Measurements from ENCODE around the gene ORAI2. TPM values are rescaled to one million over a fixed set of nuclear protein-coding genes. Genes with fewer than 3 reads are reported as not detected.
"Not testable (repeated sequence)": the region's sequence is repeated elsewhere in the genome, so short reads cannot be mapped to it uniquely, and the experiment has no call there.

Gene ORAI2
- polyA plus RNA-seq, 1 donor = 9.9 TPM

GRCh38 chr7:102398543-102398942 lies 34.8 kb upstream of the ORAI2 start:
- peaks cover 40% of the 10 kb centered on the region for H3K36me3 ChIP-seq (ENCODE audit: control insufficient read depth, insufficient read depth, low read length)
- H3K27ac ChIP-seq (ENCODE audit: low read length) = no peak overlapping the region
- no CpG with 5 or more reads among the region's 8 CpGs for WGBS (ENCODE audit: insufficient coverage, low lambda C conversion rate)
- no peak overlapping the region for H3K4me3 ChIP-seq (ENCODE audit: low read length)
- DNase-seq = no peak
- peaks cover 8% of the 10 kb centered on the region for H3K4me1 ChIP-seq (ENCODE audit: control insufficient read depth, insufficient read depth, low read length)
- no peaks in the 10 kb centered on the region for H3K27me3 ChIP-seq (ENCODE audit: control insufficient read depth, insufficient read depth, low read length)
- no peaks in the 10 kb centered on the region for H3K9me3 ChIP-seq (ENCODE audit: control insufficient read depth, low read depth, low read length)

GRCh38 chr7:102400360-102400759 lies 33.0 kb upstream of the ORAI2 start:
- Histone ChIP-seq H3K9me3 (ENCODE audit: control insufficient read depth, low read depth, low read length) (no peaks in the 10 kb centered on the region), H3K4me1 (ENCODE audit: control insufficient read depth, insufficient read depth, low read length) (peaks cover 8% of the 10 kb centered on the region), H3K27ac (ENCODE audit: low read length) (no peak overlapping the region), H3K27me3 (ENCODE audit: control insufficient read depth, insufficient read depth, low read length) (no peaks in the 10 kb centered on the region), H3K4me3 (ENCODE audit: low read length) (no peak overlapping the region), H3K36me3 (ENCODE audit: control insufficient read depth, insufficient read depth, low read length) (peaks cover 52% of the 10 kb centered on the region)
- no CpG with 5 or more reads among the region's 5 CpGs for WGBS (ENCODE audit: insufficient coverage, low lambda C conversion rate)
- no peak for DNase-seq

GRCh38 chr7:102403563-102403962 lies 29.8 kb upstream of the ORAI2 start:
- Histone ChIP-seq H3K9me3 (ENCODE audit: control insufficient read depth, low read depth, low read length) (no peaks in the 10 kb centered on the region), H3K4me1 (ENCODE audit: control insufficient read depth, insufficient read depth, low read length) (peaks cover 2% of the 10 kb centered on the region), H3K36me3 (ENCODE audit: control insufficient read depth, insufficient read depth, low read length) (peaks cover 83% of the 10 kb centered on the region), H3K27me3 (ENCODE audit: control insufficient read depth, insufficient read depth, low read length) (no peaks in the 10 kb centered on the region), H3K27ac (ENCODE audit: low read length) (no peak overlapping the region), H3K4me3 (ENCODE audit: low read length) (no peak overlapping the region)
- DNase-seq = no peak
- no CpG with 5 or more reads among the region's 3 CpGs for WGBS (ENCODE audit: insufficient coverage, low lambda C conversion rate)

DNA sequence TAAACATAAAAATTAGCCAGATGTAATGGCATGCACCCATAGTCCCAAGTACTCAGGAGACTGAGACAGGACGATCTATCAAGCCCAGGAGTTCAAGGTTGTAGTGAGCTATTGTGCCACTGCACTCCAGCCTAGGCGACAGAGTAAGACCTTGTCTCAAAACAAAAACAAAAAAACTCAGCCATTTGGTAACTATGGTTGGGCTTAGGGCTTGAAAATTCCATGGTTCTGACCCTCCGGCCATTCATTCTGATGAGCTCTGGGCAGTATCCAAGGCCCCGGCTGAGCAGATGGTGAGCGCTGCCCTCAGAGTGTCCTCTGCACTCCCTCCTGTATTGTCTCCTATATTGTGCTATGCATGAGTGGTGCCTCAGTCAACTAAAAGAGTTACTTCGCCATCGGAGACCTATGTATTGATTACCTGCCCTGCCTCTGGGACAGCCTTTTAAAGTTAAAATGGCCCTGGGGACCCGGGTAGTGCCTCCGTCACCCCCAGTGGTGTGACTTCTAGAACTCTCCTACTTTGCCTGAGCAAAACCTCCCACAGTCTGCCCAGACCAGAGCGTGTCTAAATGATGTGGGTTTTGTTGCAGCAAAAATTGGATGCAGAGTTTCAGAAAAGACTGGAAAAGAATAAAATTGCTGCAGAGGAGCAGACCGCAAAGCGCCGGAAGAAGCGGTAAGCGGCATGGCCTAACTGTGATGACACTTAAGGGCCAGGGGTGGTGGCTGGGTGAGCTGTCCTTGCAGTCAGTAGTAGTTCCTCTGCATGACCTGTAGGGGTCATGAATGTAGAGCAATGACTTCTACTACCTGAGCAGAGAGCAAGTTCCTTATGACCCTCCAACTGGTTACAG lies 29.1 kb upstream of the ORAI2 start:
- Histone ChIP-seq H3K9me3 (ENCODE audit: control insufficient read depth, low read depth, low read length) (no peaks in the 10 kb centered on the region), H3K4me1 (ENCODE audit: control insufficient read depth, insufficient read depth, low read length) (peaks cover 2% of the 10 kb centered on the region), H3K27me3 (ENCODE audit: control insufficient read depth, insufficient read depth, low read length) (no peaks in the 10 kb centered on the region), H3K36me3 (ENCODE audit: control insufficient read depth, insufficient read depth, low read length) (peaks cover 86% of the 10 kb centered on the region), H3K4me3 (ENCODE audit: low read length) (no peak overlapping the region), H3K27ac (ENCODE audit: low read length) (no peak overlapping the region)
- no CpG with 5 or more reads among the region's 15 CpGs for WGBS (ENCODE audit: insufficient coverage, low lambda C conversion rate)
- peak; percentile 58 to 61 for DNase-seq

GRCh38 chr7:102404862-102405188 lies 28.6 kb upstream of the ORAI2 start:
- peaks cover 86% of the 10 kb centered on the region for H3K36me3 ChIP-seq (ENCODE audit: control insufficient read depth, insufficient read depth, low read length)
- not testable (repeated sequence) for H3K9me3 ChIP-seq (ENCODE audit: control insufficient read depth, low read depth, low read length); H3K4me3 ChIP-seq (ENCODE audit: low read length); H3K27ac ChIP-seq (ENCODE audit: low read length); DNase-seq; H3K4me1 ChIP-seq (ENCODE audit: control insufficient read depth, insufficient read depth, low read length); H3K27me3 ChIP-seq (ENCODE audit: control insufficient read depth, insufficient read depth, low read length)
- no CpG with 5 or more reads among the region's 5 CpGs for WGBS (ENCODE audit: insufficient coverage, low lambda C conversion rate)

DNA sequence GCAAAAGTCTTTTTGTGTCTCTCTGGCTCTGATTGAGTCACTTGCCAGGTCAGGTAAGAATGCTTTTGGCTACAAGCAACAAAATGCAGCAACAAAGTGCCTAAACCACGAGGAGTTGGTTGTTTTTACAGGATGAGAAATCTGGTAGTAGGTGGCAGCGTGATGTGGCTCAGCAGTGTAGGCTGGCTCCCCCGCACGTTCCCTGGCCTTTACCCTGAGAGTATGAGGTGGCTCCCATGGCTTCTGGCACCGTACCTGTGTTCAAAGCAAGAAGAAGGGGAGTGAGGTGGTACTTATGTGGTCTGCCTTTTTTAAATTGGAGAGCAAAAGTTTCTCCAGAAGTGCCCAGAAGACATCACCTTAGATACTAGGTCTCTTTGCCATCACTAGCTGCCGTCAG lies 25.5 kb upstream of the ORAI2 start:
- Histone ChIP-seq H3K9me3 (ENCODE audit: control insufficient read depth, low read depth, low read length) (no peaks in the 10 kb centered on the region), H3K27ac (ENCODE audit: low read length) (no peak overlapping the region), H3K4me3 (ENCODE audit: low read length) (no peak overlapping the region), H3K36me3 (ENCODE audit: control insufficient read depth, insufficient read depth, low read length) (peaks cover 89% of the 10 kb centered on the region), H3K27me3 (ENCODE audit: control insufficient read depth, insufficient read depth, low read length) (no peaks in the 10 kb centered on the region), H3K4me1 (ENCODE audit: control insufficient read depth, insufficient read depth, low read length) (peaks cover 2% of the 10 kb centered on the region)
- WGBS (ENCODE audit: insufficient coverage, low lambda C conversion rate) = no CpG with 5 or more reads among the region's 6 CpGs
- no peak for DNase-seq

DNA sequence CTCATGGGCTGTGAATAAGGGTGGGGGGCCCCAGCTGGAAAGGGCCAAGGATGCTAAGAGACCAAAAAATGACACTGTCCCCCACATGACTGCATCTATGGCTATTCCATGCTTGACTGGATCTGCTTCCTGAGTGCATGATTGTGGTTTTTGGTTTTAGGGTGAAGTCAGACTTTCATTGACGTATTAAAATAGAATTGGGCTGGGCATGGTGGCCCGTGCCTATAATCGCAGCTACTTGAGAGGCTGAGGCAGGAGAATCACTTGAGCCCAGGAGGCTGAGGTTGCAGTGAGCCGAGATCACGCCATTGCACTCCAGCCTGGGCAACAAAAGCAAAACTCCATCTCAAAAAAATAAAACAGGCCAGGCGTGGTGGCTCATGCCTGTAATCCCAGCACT lies 24.8 kb upstream of the ORAI2 start:
- H3K36me3 ChIP-seq (ENCODE audit: control insufficient read depth, insufficient read depth, low read length) = peaks cover 87% of the 10 kb centered on the region
- not testable (repeated sequence) for H3K9me3 ChIP-seq (ENCODE audit: control insufficient read depth, low read depth, low read length); H3K27ac ChIP-seq (ENCODE audit: low read length); H3K27me3 ChIP-seq (ENCODE audit: control insufficient read depth, insufficient read depth, low read length); H3K4me1 ChIP-seq (ENCODE audit: control insufficient read depth, insufficient read depth, low read length); DNase-seq; H3K4me3 ChIP-seq (ENCODE audit: low read length)
- no CpG with 5 or more reads among the region's 6 CpGs for WGBS (ENCODE audit: insufficient coverage, low lambda C conversion rate)

GRCh38 chr7:102409340-102409739 lies 24.0 kb upstream of the ORAI2 start:
- peaks cover 84% of the 10 kb centered on the region for H3K36me3 ChIP-seq (ENCODE audit: control insufficient read depth, insufficient read depth, low read length)
- WGBS (ENCODE audit: insufficient coverage, low lambda C conversion rate) = no CpG with 5 or more reads among the region's 4 CpGs

DNA sequence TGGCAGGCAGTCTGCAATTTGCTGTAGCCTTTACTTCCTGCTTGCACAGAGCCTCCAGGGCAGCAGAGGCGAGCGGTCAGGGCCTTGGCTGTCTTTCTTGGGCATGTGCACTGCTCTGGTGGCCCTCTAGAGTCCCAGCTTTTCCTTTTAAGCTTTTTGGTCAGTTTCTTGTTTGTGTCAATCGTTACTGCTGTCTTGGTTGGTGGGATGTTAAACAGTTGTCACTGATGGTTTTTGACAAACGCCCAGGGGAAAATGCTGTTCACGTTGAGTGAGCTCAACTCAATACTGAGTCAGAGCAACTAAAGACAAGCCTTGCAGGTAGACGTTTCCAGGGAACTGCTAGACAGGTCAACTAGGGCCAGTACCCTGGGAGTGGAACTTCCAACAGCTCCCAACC lies 23.3 kb upstream of the ORAI2 start:
- no peaks in the 10 kb centered on the region for H3K27me3 ChIP-seq (ENCODE audit: control insufficient read depth, insufficient read depth, low read length)
- no peaks in the 10 kb centered on the region for H3K9me3 ChIP-seq (ENCODE audit: control insufficient read depth, low read depth, low read length)
- no peaks in the 10 kb centered on the region for H3K4me1 ChIP-seq (ENCODE audit: control insufficient read depth, insufficient read depth, low read length)
- H3K36me3 ChIP-seq (ENCODE audit: control insufficient read depth, insufficient read depth, low read length) = peaks cover 89% of the 10 kb centered on the region
- no CpG with 5 or more reads among the region's 6 CpGs for WGBS (ENCODE audit: insufficient coverage, low lambda C conversion rate)
- no peak overlapping the region for H3K27ac ChIP-seq (ENCODE audit: low read length)
- H3K4me3 ChIP-seq (ENCODE audit: low read length) = no peak overlapping the region
- DNase-seq = no peak

More at GRCh38 chr7:102409340-102409739, 24.0 kb upstream of the ORAI2 start:
- Histone ChIP-seq H3K9me3 (ENCODE audit: control insufficient read depth, low read depth, low read length) (no peaks in the 10 kb centered on the region), H3K4me1 (ENCODE audit: control insufficient read depth, insufficient read depth, low read length) (peaks cover 2% of the 10 kb centered on the region), H3K27me3 (ENCODE audit: control insufficient read depth, insufficient read depth, low read length) (no peaks in the 10 kb centered on the region), H3K4me3 (ENCODE audit: low read length) (no peak overlapping the region), H3K27ac (ENCODE audit: low read length) (no peak overlapping the region)
- DNase-seq = no peak

DNA sequence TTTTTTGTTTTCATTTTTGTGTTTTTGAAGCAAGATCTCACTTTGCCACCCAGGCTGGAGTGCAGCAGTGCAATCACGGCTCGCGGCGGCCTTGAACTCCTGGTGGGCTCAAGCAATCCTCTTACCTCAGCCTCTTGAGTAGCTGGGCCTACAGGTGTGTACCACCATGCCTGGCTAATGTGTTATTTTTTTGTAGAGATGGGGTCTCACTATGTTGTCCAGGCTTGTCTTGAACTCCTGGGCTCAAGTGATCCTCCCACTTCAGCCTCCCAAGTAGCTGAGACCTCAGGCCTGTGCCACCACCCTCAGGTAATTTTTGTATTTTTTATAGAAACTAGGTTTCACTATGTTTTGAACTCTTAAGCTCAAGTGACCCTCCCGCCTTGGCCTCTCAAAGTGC lies 22.5 kb upstream of the ORAI2 start:
- Histone ChIP-seq H3K27me3 (ENCODE audit: control insufficient read depth, insufficient read depth, low read length) (no peaks in the 10 kb centered on the region), H3K4me1 (ENCODE audit: control insufficient read depth, insufficient read depth, low read length) (no peaks in the 10 kb centered on the region), H3K4me3 (ENCODE audit: low read length) (no peak overlapping the region), H3K36me3 (ENCODE audit: control insufficient read depth, insufficient read depth, low read length) (peaks cover 88% of the 10 kb centered on the region), H3K27ac (ENCODE audit: low read length) (no peak overlapping the region), H3K9me3 (ENCODE audit: control insufficient read depth, low read depth, low read length) (no peaks in the 10 kb centered on the region)
- DNase-seq = no peak
- no CpG with 5 or more reads among the region's 5 CpGs for WGBS (ENCODE audit: insufficient coverage, low lambda C conversion rate)

- no peak for DNase-seq
- peaks cover 86% of the 10 kb centered on the region for H3K36me3 ChIP-seq (ENCODE audit: control insufficient read depth, insufficient read depth, low read length)
- no peaks in the 10 kb centered on the region for H3K27me3 ChIP-seq (ENCODE audit: control insufficient read depth, insufficient read depth, low read length)
- H3K4me3 ChIP-seq (ENCODE audit: low read length) = no peak overlapping the region
- H3K27ac ChIP-seq (ENCODE audit: low read length) = no peak overlapping the region
- WGBS (ENCODE audit: insufficient coverage, low lambda C conversion rate) = no CpG with 5 or more reads among the region's 6 CpGs
- no peaks in the 10 kb centered on the region for H3K9me3 ChIP-seq (ENCODE audit: control insufficient read depth, low read depth, low read length)
- no peaks in the 10 kb centered on the region for H3K4me1 ChIP-seq (ENCODE audit: control insufficient read depth, insufficient read depth, low read length)
Measured at GRCh38 chr7:102412548-102412947, 20.8 kb upstream of the ORAI2 start.
